ENCODE data around the gene RABGEF1. TPM values are rescaled to one million over a fixed set of nuclear protein-coding genes. Genes with fewer than 3 reads are reported as not detected.
"Not testable (repeated sequence)": the region's sequence is repeated elsewhere in the genome, so short reads cannot be mapped to it uniquely, and the experiment has no call there.

Gene RABGEF1
- total and polyA plus RNA-seq, 9 of the 15 experiments (the other 6 are each of a cell fraction or from before 2014, with no cell fraction given): 7.0 to 29.3 (median 20.5) TPM

DNA sequence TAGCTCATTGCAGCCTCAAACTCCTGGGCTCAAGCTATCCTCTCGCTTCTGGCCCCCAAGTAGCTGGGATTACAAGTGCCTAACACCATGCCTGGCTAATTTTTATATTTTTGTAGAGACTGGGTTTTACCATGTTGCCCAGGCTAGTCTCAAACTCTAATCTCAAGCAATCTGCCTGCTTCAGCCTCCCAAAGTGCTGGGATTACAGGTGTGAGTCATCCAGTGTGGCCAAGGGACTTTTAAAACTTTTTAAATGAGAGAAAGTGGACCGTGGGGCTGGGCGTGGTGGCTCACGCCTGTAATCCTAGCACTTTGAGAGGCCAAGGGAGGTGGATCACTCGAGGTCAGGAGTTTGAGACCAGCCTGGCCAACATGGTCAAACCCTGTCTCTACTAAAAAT lies 44.4 kb upstream of the RABGEF1 start:
- in situ Hi-C loops (cut with MboI); H3K9ac ChIP-seq (ENCODE audit: insufficient read depth in 1 of 2, low read depth in 2 of 2, low read length in 2 of 2); H3K9me3 ChIP-seq (replicated peaks; ENCODE audit: control insufficient read depth, insufficient read depth, low read depth, low read length); H3K4me3 ChIP-seq; H3K4me2 ChIP-seq (ENCODE audit: insufficient read depth, low read length); ATAC-seq; H3K36me3 ChIP-seq (ENCODE audit: control insufficient read depth, insufficient read depth, low read length); BruUV-seq (replicated peaks); H2AFZ ChIP-seq (ENCODE audit: low read depth, low read length); H3K4me1 ChIP-seq (replicated peaks in 1 of 2; ENCODE audit: control insufficient read depth in 2 of 2, insufficient read depth in 2 of 2, low read length in 2 of 2); H3K9me1 ChIP-seq (ENCODE audit: control insufficient read depth, insufficient read depth, low read length); H3K27me3 ChIP-seq (ENCODE audit: control insufficient read depth in 2 of 2, insufficient read depth in 2 of 2, low read length in 2 of 2); H3K79me2 ChIP-seq (ENCODE audit: control insufficient read depth, insufficient read depth, low read length); H3K27ac ChIP-seq (ENCODE audit: extremely low read depth, low read depth, low read length); FAIRE-seq; intact Hi-C loops (cut with micrococcal nuclease); H4K20me1 ChIP-seq (replicated peaks; ENCODE audit: control insufficient read depth, insufficient read depth, low read length); TF ChIP-seq JUND (tag; IDR thresholded peaks at IDR 0.05; ENCODE audit: borderline replicate concordance, low read depth, low read length); MYNN (CRISPR knock-in tag; IDR thresholded peaks at IDR 0.05); JUN (CRISPR knock-in tag; IDR thresholded peaks at IDR 0.05; ENCODE audit: borderline replicate concordance): not testable (repeated sequence)
- POLR2A ChIA-PET: interaction anchor here (0.6 to 1.1 kb wide), 4 partner anchors 9 to 106 kb away, joined by 3 to 4 read pairs (median 4); no protein-coding TSS in a partner anchor
- DNase-seq (ENCODE audit: extremely low read depth in 1 of 4, low spot score in 3 of 4): peak in 1 of 4 experiments; percentile 34
- 29% methylated on average over 5 of the region's 5 CpGs for WGBS (ENCODE audit: insufficient coverage, low coverage, missing lambda C conversion rate)
- CTCF ChIA-PET (ENCODE audit: low intra/inter-chr PET ratio): interaction anchor here (0.6 kb wide), 1 partner anchor 137 kb away, joined by 3 read pairs; no protein-coding TSS in a partner anchor
- TF ChIP-seq ARID1B (IDR thresholded peaks at IDR 0.05): peak; percentile 38; the same call in 1 of the 2 replicates
- TF ChIP-seq, protein P1, sequence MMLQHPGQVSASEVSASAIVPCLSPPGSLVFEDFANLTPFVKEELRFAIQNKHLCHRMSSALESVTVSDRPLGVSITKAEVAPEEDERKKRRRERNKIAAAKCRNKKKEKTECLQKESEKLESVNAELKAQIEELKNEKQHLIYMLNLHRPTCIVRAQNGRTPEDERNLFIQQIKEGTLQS (IDR thresholded peaks at IDR 0.05): peak; percentile 73
- TF ChIP-seq, protein P1 (CRISPR knock-in tag; conservative IDR thresholded peaks at IDR 0.05): not testable (repeated sequence)
- TF ChIP-seq JUND (IDR thresholded peaks at IDR 0.05; ENCODE audit: borderline replicate concordance, low read depth, low read length): peak; percentile 63; the same call in 1 of the 2 replicates
- 0 out of 2 replicates have a peak, but pooled peaks have one; percentile 31 for TF ChIP-seq SMARCA4 (IDR thresholded peaks at IDR 0.05)
- TF ChIP-seq FOSL1 (tag; conservative IDR thresholded peaks at IDR 0.05): peak; percentile 71
- TF ChIP-seq MYNN (IDR thresholded peaks at IDR 0.05): peak; percentile 39; the same call in 1 of the 2 replicates
- TF ChIP-seq DPF2 (IDR thresholded peaks at IDR 0.05): peak; percentile 22; the same call in 1 of the 2 replicates
- TF ChIP-seq JUN (IDR thresholded peaks at IDR 0.05; ENCODE audit: borderline replicate concordance, low read depth, low read length): 0 out of 2 replicates have a peak, but pooled peaks have one; percentile 38
- 0 out of 2 replicates have a peak, but pooled peaks have one; percentile 28 for TF ChIP-seq SMARCE1 (IDR thresholded peaks at IDR 0.05)
